Type B pancreatic cell (in vitro differentiated cells): ENCODE data around the gene GAS2L3. TPM values are rescaled to one million over a fixed set of nuclear protein-coding genes. Genes with fewer than 3 reads are reported as not detected.

Source experiments
- DNase-seq: peaks from one replicate; pipeline ENCODE4 v3.0.0; 2021; ENCODE audit warnings: mixed read lengths; ENCODE audit not compliant: unreplicated experiment; ENCODE audit errors: extremely low spot score
- H3K27ac Mint-ChIP-seq: 2 replicates; pipeline ENCODE4 v1.8.0; 2021; ENCODE audit warnings: mild to moderate bottlenecking, mixed read lengths
- H3K27me3 Mint-ChIP-seq: 2 replicates; pipeline ENCODE4 v1.8.0; 2021; ENCODE audit warnings: mixed read lengths
- H3K36me3 Mint-ChIP-seq: 2 replicates; pipeline ENCODE4 v1.8.0; 2021; ENCODE audit warnings: mixed read lengths
- H3K4me1 Mint-ChIP-seq: one replicate; pipeline ENCODE4 v1.8.0; 2021; ENCODE audit warnings: mixed read lengths; ENCODE audit not compliant: unreplicated experiment
- H3K4me3 Mint-ChIP-seq: 2 replicates; pipeline ENCODE4 v1.8.0; 2021; ENCODE audit warnings: mild to moderate bottlenecking, mixed read lengths
- H3K9me3 Mint-ChIP-seq: 2 replicates; pipeline ENCODE4 v1.8.0; 2021; ENCODE audit warnings: mixed read lengths
- CTCF ChIP-seq: fragments of 200-600 bp; sonication (generic); conservative IDR thresholded peaks from 2 replicates; pipeline ENCODE4 v1.5.0; 2021; ENCODE audit warnings: antibody characterized with exemption, mild to moderate bottlenecking
- total RNA-seq: library from RNA; stranded (reverse); gene quantifications from 2 replicates; pipeline ENCODE4 v1.2.1, GENCODE V29; 2021; ENCODE audit warnings: low replicate concordance

GAS2L3 gene
- total RNA-seq, 1 donor from 2014 or later, result 29.4 TPM

DNA sequence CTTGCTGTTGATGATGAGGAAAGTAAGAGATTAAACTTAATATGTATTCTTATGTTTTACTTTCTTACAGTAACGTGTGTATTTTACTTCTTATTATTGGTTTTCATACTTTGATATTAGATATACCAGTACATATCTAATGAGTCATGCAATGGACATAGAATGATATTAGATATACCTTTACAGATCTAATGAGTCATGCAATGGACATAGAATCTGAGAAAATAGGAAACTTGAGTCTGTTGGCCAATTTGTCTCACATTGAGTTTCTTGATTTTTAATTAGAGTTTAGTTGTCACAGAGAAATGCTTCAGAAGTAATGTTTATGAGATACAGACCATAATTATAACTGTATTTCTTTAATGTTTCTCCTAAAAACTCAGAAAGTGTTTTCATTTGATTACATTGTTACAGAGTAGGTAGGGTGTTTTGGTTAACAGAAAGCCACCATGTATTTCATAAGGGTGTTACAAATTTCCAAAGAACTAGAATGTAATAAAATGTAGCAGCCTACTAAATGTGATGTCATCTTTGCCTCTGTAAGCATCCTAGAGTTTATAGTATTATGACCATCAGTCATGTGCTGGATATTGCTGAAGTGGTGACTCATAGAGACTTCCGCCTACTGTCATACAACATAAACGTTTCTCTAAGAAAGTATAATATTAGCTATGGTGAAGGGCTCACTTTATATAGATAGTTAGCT, 3.0 kb downstream of the GAS2L3 start:
- TF ChIP-seq CTCF, result no peak
- Mint-ChIP-seq H3K9me3 (no peaks in the 10 kb centered on the region), H3K27ac (no peak overlapping the region), H3K36me3 (no peaks in the 10 kb centered on the region), H3K4me1 (peaks cover 4% of the 10 kb centered on the region), H3K4me3 (no peak overlapping the region), H3K27me3 (peaks cover 17% of the 10 kb centered on the region)
- DNase-seq, result no peak

- peaks cover 8% of the 10 kb centered on the region for H3K27me3 Mint-ChIP-seq
- no peaks in the 10 kb centered on the region for H3K36me3 Mint-ChIP-seq
- H3K4me1 Mint-ChIP-seq, result peaks cover 4% of the 10 kb centered on the region
- peaks cover 4% of the 10 kb centered on the region for H3K9me3 Mint-ChIP-seq
- H3K4me3 Mint-ChIP-seq, result no peak overlapping the region
- DNase-seq, result no peak
- TF ChIP-seq CTCF, result no peak
- no peak overlapping the region for H3K27ac Mint-ChIP-seq
These were observed 5.4 kb downstream of the GAS2L3 start for GRCh38 chr12:100578923-100579322.

DNA sequence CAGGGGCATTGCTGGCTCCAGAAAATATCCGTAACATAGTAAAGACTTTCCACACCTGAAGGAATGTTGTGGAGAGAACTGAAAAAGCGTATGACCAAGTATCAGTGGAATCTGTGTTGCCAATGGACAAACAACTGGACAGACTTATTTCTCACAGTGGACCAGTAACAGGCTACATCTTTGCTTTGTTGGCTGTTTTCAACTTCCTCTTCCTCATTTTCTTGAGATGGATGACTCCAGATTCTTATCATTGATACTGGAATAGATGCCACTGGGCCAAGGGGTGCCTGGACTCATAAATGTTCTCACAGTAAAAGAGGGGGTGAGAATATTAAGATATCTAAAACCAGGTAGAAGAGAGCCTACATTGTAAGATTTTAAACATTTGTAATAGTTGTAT, 6.4 kb downstream of the GAS2L3 start:
- Mint-ChIP-seq H3K27ac (no peak overlapping the region), H3K9me3 (peaks cover 4% of the 10 kb centered on the region), H3K27me3 (peaks cover under 1% of the 10 kb centered on the region), H3K4me1 (no peaks in the 10 kb centered on the region), H3K4me3 (no peak overlapping the region), H3K36me3 (no peaks in the 10 kb centered on the region)
- no peak for DNase-seq
- TF ChIP-seq CTCF, result no peak

- peaks cover 6% of the 10 kb centered on the region for H3K36me3 Mint-ChIP-seq
- no peak for TF ChIP-seq CTCF
- no peak for DNase-seq
These were observed 10.8 kb downstream of the GAS2L3 start for GRCh38 chr12:100584256-100584655.

GRCh38 chr12:100591979-100592378, 18.5 kb downstream of the GAS2L3 start:
- no peak overlapping the region for H3K27ac Mint-ChIP-seq
- TF ChIP-seq CTCF, result no peak
- H3K9me3 Mint-ChIP-seq, result peaks cover 4% of the 10 kb centered on the region
- H3K4me1 Mint-ChIP-seq, result peaks cover 5% of the 10 kb centered on the region
- DNase-seq, result no peak
- H3K27me3 Mint-ChIP-seq, result no peaks in the 10 kb centered on the region
- H3K4me3 Mint-ChIP-seq, result no peak overlapping the region
- no peaks in the 10 kb centered on the region for H3K36me3 Mint-ChIP-seq

More at GRCh38 chr12:100584256-100584655, 10.8 kb downstream of the GAS2L3 start:
- Mint-ChIP-seq H3K9me3 (peaks cover 14% of the 10 kb centered on the region), H3K4me3 (no peak overlapping the region), H3K4me1 (no peaks in the 10 kb centered on the region), H3K27me3 (no peaks in the 10 kb centered on the region), H3K27ac (no peak overlapping the region)
